ENCODE data around the gene ARHGEF25.

The ARHGEF25 gene

DNA sequence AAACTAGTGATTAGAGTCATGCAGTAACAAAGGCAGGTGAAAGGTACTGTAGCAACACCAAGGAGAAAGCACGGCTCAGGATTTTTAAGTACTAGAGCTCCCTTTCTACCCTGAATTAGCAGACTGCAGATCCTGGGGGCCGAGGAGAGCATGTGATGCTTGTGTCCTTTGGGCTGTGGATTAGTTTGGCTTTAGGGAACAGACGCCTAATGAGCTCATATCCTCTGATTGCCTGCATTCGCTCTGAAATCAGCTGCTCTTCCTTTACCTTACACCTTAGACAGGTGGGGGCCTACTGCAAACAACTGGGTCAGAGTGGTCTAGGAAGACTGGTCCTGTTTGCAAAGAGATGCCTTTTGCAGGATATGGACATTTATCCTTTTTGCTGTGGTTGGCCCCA lies 18.0 kb upstream of the ARHGEF25 start:
- H3K4me1 Mint-ChIP-seq (ENCODE audit: low read depth) = peaks cover 27% of the 10 kb centered on the region
- H3K4me3 Mint-ChIP-seq = peak overlapping the region; percentile 86
- H3K27me3 Mint-ChIP-seq = no peaks in the 10 kb centered on the region
- no peak overlapping the region for H3K27ac Mint-ChIP-seq
- no peaks in the 10 kb centered on the region for H3K9me3 Mint-ChIP-seq (ENCODE audit: low read depth)
- H3K36me3 Mint-ChIP-seq = no peaks in the 10 kb centered on the region

DNA sequence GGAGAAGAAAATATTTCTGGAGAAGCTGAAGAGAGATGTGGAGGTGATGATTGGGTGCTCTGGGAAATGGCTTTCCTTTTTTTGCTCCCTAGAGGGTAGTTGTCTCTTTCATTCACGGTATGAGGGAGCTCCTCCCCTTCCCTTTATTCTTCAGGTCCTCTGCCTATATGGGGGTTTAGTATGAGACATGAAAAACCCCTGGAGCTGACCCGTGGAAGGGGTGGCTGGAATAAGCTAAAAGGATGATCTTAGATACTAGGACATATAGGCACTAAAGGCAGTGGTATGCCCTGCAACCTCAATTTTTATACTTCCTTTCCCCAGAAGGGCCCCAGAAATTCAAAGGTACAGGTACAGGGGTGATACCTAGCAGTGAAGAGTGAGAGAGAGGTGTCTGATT lies 10.8 kb upstream of the ARHGEF25 start:
- Mint-ChIP-seq H3K36me3 (peaks cover 7% of the 10 kb centered on the region), H3K27ac (no peak overlapping the region), H3K4me3 (no peak overlapping the region), H3K9me3 (ENCODE audit: low read depth) (no peaks in the 10 kb centered on the region), H3K27me3 (no peaks in the 10 kb centered on the region), H3K4me1 (ENCODE audit: low read depth) (peaks cover 22% of the 10 kb centered on the region)

DNA sequence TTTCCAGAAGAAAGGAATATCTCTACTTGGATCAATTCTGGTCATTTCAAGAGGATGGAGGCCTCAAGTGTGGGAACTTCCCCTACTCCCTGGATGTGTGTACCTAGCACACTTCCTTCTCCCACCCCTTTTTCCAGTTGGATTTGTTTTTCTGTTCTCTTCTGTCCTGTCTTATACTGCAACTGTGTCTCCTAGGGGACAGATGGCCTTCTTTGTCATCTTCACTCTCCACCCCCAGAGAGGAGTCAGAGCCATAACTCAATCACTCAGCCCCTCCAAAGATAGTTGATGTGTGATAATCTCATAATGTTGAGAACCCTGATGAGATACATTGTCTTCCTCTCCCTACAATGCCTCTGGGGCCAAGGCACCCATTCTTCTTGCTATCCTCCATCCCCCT lies 8.7 kb upstream of the ARHGEF25 start:
- Mint-ChIP-seq H3K27ac (no peak overlapping the region), H3K36me3 (peaks cover 7% of the 10 kb centered on the region), H3K4me1 (ENCODE audit: low read depth) (peaks cover 28% of the 10 kb centered on the region)

DNA sequence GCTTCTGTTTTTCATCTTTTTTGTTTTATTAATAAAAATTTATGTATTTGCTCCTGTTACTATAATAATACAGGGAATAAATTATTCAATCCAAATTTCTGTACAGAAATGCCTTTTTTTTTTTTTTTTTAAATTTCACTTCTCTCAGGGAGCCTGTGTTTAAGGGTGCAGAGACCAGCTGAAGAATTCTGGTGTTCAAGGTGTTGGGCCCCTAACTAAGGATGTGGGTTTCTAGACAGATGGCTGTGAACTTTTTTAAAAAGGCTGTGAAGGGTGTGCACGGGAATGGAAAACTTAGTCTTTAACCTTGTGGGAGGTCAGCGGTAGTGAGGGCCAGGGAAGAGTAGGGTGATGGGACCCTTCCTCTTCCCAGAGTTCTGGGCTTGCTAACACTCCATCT lies 7.9 kb upstream of the ARHGEF25 start:
- H3K36me3 Mint-ChIP-seq = peaks cover 7% of the 10 kb centered on the region
- H3K4me1 Mint-ChIP-seq (ENCODE audit: low read depth) = peaks cover 28% of the 10 kb centered on the region
- H3K27me3 Mint-ChIP-seq = no peaks in the 10 kb centered on the region
- H3K27ac Mint-ChIP-seq = peak overlapping the region; percentile 75
- H3K4me3 Mint-ChIP-seq = peak overlapping the region; percentile 86
- no peaks in the 10 kb centered on the region for H3K9me3 Mint-ChIP-seq (ENCODE audit: low read depth)

More for the DNA sequence above, 8.7 kb upstream of the ARHGEF25 start:
- no peaks in the 10 kb centered on the region for H3K9me3 Mint-ChIP-seq (ENCODE audit: low read depth)
- H3K27me3 Mint-ChIP-seq = no peaks in the 10 kb centered on the region
- no peak overlapping the region for H3K4me3 Mint-ChIP-seq

DNA sequence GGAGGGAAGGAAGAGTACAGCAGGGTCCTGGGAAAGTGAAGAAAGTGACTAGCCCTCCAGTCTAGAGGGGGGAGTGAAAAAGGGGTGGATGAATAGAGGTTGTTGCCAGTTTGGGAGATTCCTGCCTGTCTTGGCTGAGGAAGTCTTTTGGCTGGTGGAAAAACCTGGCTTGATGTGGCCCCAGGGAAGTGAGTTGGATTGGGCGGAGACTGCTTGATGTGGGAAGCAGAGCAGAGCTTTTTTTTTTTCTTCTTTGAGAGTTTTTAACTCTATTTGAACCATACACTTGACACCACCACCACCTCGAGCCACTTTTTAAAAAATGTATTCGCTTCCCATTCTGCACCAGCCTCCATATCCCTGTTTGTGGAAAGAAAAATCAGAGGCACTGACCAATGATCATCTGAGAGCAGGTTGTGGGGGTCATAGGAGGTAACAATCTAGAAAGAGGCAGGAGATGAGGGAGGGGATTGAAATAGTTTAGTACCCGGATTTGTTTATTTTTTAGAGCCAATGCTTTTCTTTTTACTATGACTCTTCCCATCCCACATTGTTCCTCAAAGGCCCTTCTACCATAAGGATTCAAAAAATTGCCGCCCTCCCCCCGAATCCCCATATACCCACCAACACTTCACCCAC lies 7.3 kb upstream of the ARHGEF25 start:
- Mint-ChIP-seq H3K27me3 (no peaks in the 10 kb centered on the region), H3K27ac (peak overlapping the region; percentile 75), H3K4me3 (peak overlapping the region; percentile 86), H3K4me1 (ENCODE audit: low read depth) (peaks cover 28% of the 10 kb centered on the region), H3K36me3 (peaks cover 7% of the 10 kb centered on the region), H3K9me3 (ENCODE audit: low read depth) (no peaks in the 10 kb centered on the region)

DNA sequence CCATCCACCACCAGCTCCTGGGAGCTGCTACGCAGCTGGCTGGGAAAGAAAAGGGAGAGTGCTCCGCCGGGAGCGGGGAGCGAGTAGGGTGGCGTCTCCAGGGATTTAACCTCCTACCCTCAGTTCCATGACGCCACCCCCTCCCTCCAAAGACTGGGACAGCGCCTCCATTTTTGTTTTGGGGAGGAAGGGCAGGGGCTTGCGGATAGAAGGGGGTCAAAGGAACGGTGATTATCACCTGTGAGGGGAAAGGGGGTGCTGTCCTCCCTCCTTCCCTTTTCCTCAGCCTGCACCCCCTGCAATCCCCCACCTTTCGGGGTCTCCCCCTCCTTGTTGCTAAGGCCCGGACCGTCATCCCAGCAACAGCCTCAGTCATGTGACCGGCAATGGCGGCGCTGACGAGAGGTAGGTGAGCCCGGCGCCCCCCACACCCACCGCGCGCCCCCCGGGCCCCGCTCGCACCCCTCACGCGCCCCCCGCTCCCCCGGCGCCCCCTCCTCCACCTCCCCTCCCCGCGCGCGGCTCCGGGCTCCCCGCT lies 6.7 kb upstream of the ARHGEF25 start, which contains the start of gene DTX3:
Gene DTX3 (plus strand): TSS at position 371 of the 538 bp plus-strand sequence. CDS start 1,694 bp downstream, outside the sequence.
- H3K27ac Mint-ChIP-seq = peak within 1 kb of the TSS; percentile 86
- H3K4me1 Mint-ChIP-seq (ENCODE audit: low read depth) = peaks cover 28% of the 10 kb centered on the region
- H3K9me3 Mint-ChIP-seq (ENCODE audit: low read depth) = no peaks in the 10 kb centered on the region
- H3K27me3 Mint-ChIP-seq = no peaks in the 10 kb centered on the region
- peaks cover 7% of the 10 kb centered on the region for H3K36me3 Mint-ChIP-seq
- H3K4me3 Mint-ChIP-seq = peak within 1 kb of the TSS; percentile 86

DNA sequence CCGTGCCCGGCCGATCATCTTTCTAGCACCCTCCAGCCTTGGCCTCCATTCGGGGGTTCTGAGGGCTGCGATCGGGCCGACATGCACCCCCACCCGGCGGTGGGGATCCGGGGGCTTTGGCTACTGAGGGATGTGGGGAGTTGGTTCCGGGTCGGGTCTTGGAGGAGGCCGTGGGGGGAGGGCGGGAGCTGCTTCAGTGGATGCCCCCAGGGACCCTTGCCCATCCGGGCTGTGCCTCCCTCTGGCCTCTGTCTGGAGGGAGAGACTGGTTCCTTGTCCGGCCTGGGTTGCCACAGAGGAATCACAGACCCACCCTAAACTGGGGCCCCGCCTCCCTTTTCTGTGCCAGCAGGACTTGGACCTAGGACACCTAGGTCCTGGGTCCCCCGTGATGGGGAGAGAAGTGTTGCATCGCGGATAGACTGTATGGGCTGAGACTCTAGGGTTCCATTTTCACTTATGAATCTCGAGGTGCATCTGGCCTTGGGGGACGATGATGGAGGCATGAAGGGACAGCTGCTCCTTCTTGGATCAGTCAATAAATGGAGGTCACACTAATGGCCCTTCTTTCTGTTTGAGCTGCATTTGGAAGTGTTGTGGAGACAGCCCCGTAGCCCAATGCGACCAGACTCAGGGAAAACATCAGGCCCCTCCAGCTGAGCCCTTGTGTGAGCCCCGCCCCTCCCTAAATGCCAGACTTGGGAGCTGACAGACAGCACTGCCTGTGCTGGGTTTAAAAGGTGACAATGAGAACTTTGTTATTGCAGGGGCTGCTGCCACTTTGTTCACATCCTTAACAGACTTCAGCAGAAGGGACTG lies 6.0 kb upstream of the ARHGEF25 start:
- Mint-ChIP-seq H3K36me3 (peaks cover 7% of the 10 kb centered on the region), H3K9me3 (ENCODE audit: low read depth) (no peaks in the 10 kb centered on the region), H3K4me3 (peak overlapping the region; percentile 86), H3K27ac (peak overlapping the region; percentile 86), H3K4me1 (ENCODE audit: low read depth) (peaks cover 29% of the 10 kb centered on the region), H3K27me3 (no peaks in the 10 kb centered on the region)

DNA sequence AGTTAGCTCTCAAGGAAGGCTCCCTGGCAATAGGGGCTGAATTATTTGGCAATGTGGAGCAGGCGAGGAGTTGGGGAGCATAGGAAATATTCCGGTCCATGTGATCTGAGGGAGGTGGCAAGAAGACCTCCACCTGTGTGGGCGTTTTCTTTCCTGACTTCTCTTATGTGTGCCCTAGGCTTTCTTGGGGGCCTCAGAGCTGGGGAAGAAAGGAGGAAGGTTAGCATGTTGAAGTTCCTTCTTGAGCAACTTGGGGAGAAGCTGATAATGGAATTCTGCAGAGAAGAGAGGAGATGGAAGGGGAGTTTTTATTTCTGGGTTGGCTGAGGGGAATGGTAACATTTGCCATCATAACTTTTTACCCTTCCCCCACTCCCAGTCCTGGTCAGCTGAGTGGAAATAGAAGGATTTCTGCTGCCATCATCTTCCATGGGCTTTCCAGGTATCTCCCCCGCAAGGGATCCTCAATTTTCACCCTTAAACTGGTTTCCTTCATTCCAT lies 5.4 kb upstream of the ARHGEF25 start:
- Mint-ChIP-seq H3K27me3 (no peaks in the 10 kb centered on the region), H3K36me3 (peaks cover 7% of the 10 kb centered on the region), H3K4me1 (ENCODE audit: low read depth) (peaks cover 35% of the 10 kb centered on the region), H3K27ac (peak overlapping the region; percentile 86), H3K9me3 (ENCODE audit: low read depth) (no peaks in the 10 kb centered on the region), H3K4me3 (peak overlapping the region; percentile 86)

DNA sequence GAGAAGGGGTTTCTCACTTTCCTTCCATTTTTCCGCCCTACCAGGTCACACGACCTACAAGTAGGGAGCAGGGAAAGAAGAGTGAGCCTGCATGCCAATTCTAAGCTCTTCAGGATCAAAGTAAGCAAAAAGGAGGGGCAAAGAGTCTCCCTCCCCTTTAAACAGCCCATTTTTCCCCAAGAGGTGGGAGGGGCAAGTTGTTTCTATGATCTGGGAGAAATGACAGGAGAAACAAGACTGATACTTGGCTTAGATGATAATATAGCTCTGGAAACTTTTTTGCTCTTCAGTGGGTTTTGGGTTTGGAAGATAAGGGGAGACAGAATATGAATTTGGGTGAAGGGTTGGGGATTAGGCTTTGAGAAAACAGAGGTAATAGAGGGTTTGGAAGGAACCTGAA lies 4.8 kb upstream of the ARHGEF25 start:
- H3K4me3 Mint-ChIP-seq = peak overlapping the region; percentile 33
- no peaks in the 10 kb centered on the region for H3K9me3 Mint-ChIP-seq (ENCODE audit: low read depth)
- H3K27ac Mint-ChIP-seq = no peak overlapping the region
- H3K27me3 Mint-ChIP-seq = no peaks in the 10 kb centered on the region
- H3K36me3 Mint-ChIP-seq = peaks cover 7% of the 10 kb centered on the region
- H3K4me1 Mint-ChIP-seq (ENCODE audit: low read depth) = peaks cover 36% of the 10 kb centered on the region

DNA sequence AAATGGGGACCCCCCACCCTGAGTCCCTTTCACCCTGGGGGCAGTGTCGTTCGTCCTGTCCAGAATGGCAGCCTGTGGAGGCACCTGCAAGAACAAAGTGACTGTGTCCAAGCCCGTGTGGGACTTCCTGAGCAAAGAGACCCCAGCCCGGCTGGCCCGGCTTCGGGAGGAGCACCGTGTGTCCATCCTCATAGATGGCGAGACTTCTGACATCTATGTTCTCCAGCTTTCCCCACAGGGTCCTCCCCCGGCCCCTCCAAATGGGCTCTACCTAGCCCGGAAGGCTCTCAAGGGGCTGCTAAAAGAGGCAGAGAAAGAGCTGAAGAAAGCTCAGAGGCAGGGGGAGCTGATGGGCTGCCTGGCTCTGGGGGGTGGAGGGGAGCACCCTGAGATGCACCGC lies 4.4 kb upstream of the ARHGEF25 start:
- peak overlapping the region; percentile 33 for H3K4me3 Mint-ChIP-seq
- H3K27ac Mint-ChIP-seq = no peak overlapping the region
- peaks cover 7% of the 10 kb centered on the region for H3K36me3 Mint-ChIP-seq
- H3K4me1 Mint-ChIP-seq (ENCODE audit: low read depth) = peaks cover 37% of the 10 kb centered on the region
- H3K9me3 Mint-ChIP-seq (ENCODE audit: low read depth) = no peaks in the 10 kb centered on the region
- no peaks in the 10 kb centered on the region for H3K27me3 Mint-ChIP-seq

DNA sequence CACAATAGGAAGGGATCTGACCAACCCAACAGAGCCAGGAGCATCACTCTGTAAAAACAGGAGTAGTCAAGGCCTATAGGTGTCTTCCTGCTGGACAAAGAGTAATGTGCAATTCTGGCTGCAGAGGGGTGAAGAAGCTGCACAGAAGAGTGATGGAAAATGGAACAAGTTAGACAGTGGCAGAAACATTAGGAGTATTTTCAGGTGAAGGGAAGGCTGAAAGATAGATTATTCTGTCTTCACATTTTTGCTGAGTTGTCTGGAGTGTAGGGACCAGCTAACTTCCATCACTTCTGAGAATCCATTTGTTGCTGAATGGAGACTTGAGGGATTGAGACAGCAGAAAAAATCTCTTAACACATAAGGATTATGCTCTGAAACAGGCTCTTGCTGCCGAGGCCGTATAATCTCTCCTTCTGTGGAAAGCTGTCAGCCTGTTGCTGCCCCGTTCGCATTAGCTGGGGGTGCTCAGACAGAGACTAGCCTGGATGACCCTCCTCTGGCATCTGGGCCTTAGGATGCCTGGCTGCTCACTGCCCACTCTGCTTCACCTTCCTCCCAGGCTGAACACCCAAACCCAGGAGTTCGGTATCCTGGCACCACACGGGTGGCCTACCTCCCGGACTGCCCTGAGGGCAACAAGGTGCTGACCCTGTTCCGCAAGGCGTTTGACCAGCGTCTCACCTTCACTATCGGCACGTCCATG lies 3.1 kb upstream of the ARHGEF25 start:
- Mint-ChIP-seq H3K4me1 (ENCODE audit: low read depth) (peaks cover 35% of the 10 kb centered on the region), H3K36me3 (no peaks in the 10 kb centered on the region), H3K27ac (no peak overlapping the region), H3K4me3 (no peak overlapping the region), H3K9me3 (ENCODE audit: low read depth) (no peaks in the 10 kb centered on the region), H3K27me3 (no peaks in the 10 kb centered on the region)

DNA sequence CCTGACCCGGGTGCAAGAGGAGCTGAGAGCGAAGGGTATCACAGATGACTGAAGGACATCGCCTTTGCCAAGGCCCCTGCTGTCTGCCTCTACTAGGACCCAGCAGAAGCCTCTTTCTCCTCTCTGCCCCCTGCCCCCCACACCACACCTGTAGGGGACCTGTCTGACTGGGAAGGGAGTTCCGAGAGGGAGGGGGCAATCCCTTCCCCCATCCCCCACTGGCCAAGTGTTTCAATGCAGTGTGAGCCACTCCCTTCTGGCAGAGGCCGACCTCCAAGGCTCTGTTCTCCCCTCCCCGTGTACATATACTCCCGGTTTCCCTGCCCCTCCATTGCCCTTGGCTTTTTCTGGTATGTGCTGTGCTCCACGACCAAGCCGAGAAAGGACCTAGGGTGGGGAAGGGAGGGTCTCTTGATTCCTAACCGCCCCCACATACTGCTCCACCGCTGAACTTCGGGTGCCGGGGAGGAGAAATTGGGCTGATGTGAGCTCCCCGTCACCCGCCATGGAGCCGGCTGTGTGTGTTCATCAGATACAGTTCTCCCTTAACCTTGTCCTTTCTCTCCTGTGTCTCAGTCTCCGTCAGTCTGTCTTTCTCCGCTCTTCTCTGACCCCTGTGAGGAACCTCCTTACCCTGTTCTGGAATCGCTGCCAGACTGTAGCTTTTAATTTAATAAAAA lies 2.0 kb upstream of the ARHGEF25 start:
- peaks cover 24% of the 10 kb centered on the region for H3K4me1 Mint-ChIP-seq (ENCODE audit: low read depth)
- H3K4me3 Mint-ChIP-seq = no peak overlapping the region
- H3K27ac Mint-ChIP-seq = no peak overlapping the region
- no peaks in the 10 kb centered on the region for H3K27me3 Mint-ChIP-seq
- H3K9me3 Mint-ChIP-seq (ENCODE audit: low read depth) = no peaks in the 10 kb centered on the region
- no peaks in the 10 kb centered on the region for H3K36me3 Mint-ChIP-seq

DNA sequence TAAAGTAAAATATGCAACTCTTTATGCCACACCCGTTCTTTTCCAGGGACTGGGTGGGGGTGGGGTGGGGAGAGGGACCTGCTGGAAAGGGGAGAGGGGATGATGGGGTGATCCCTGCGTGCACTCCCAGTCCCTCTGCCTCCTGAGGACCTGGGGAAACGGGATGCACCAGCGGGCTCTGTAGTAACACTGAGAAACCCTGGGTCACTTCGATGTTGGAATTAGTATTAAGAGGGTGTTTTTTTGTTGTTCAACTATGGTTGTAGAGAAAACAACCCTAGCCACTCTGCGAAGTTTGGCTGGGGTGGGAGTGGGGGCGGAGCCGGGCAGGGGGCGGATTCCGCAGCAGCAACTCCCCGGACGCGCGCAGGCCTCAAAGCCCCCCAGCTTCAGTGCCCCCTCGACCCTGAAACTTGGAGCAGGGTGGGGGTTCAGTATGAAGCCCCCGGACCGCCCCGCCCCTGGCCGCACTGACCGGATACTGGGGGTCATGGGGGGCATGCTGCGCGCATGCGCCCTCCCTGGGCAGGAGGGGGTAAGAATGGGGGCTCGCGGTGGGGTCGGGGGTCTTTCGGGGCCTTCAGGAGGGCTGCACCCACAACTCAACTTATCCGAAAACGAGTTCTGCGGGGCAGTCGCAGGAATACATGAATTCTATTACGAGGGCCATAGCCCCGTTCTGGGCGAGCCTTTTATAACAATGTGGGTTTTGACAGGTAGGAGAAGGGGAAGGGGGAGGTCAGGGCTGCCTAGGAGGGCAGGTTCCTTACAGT lies 1.3 kb upstream of the ARHGEF25 start:
- Mint-ChIP-seq H3K36me3 (no peaks in the 10 kb centered on the region), H3K4me3 (peak overlapping the region; percentile 81), H3K4me1 (ENCODE audit: low read depth) (peaks cover 21% of the 10 kb centered on the region), H3K9me3 (ENCODE audit: low read depth) (no peaks in the 10 kb centered on the region), H3K27me3 (no peaks in the 10 kb centered on the region), H3K27ac (no peak overlapping the region)
